H9 (cell line): Measurements from ENCODE around the gene EHD4. TPM values are rescaled to one million over a fixed set of nuclear protein-coding genes. Genes with fewer than 3 reads are reported as not detected.
A peak's percentile ranks its signal among the peaks of the same experiment; 100 is the strongest.

Experiments
- DNase-seq: peaks from one replicate; pipeline ENCODE4 v3.0.0-alpha.2; 2017
- H2AFZ ChIP-seq: one replicate; pipeline ENCODE4 v1.6.1; 2013; ENCODE audit warnings: mild to moderate bottlenecking, low read length, control low read depth, moderate library complexity
- H2AK5ac ChIP-seq: 2 replicates; pipeline ENCODE4 v1.6.1; 2013; ENCODE audit warnings: low read length, control low read depth, mixed read lengths; ENCODE audit not compliant: insufficient read length
- H2BK120ac ChIP-seq: one replicate; pipeline ENCODE4 v1.6.1; 2013; ENCODE audit warnings: low read depth, mild to moderate bottlenecking, low read length, control low read depth, inconsistent platforms; ENCODE audit not compliant: poor library complexity, severe bottlenecking
- H2BK12ac ChIP-seq: 2 replicates; pipeline ENCODE4 v1.6.1; 2013; ENCODE audit warnings: low read length, control low read depth, mixed read lengths, low read depth; ENCODE audit not compliant: insufficient read length
- H2BK15ac ChIP-seq: 2 replicates; pipeline ENCODE4 v1.6.1; 2013; ENCODE audit warnings: low read depth, low read length, control low read depth
- H2BK20ac ChIP-seq: one replicate; pipeline ENCODE4 v1.6.1; 2013; ENCODE audit warnings: low read depth, mild to moderate bottlenecking, low read length, control low read depth, inconsistent platforms; ENCODE audit not compliant: poor library complexity, severe bottlenecking
- H2BK5ac ChIP-seq: 2 replicates; pipeline ENCODE4 v1.6.1; 2013; ENCODE audit warnings: low read length, control low read depth, mixed read lengths; ENCODE audit not compliant: insufficient read length
- H3K14ac ChIP-seq: 2 replicates; pipeline ENCODE4 v1.6.1; 2013; ENCODE audit warnings: low read length, control low read depth; ENCODE audit not compliant: insufficient read depth
- H3K18ac ChIP-seq: 2 replicates; pipeline ENCODE4 v1.6.1; 2013; ENCODE audit warnings: low read depth, mild to moderate bottlenecking, mixed read lengths, low read length, control low read depth; ENCODE audit not compliant: insufficient read length
- H3K23ac ChIP-seq: 2 replicates; pipeline ENCODE4 v1.6.1; 2013; ENCODE audit warnings: low read length, control low read depth, mixed read lengths, low read depth; ENCODE audit not compliant: insufficient read length
- H3K23me2 ChIP-seq: 2 replicates; pipeline ENCODE4 v1.6.1; 2013; ENCODE audit warnings: low read depth, mild to moderate bottlenecking, mixed read lengths, low read length, control low read depth; ENCODE audit not compliant: insufficient read length, poor library complexity, severe bottlenecking
- H3K27ac ChIP-seq: 2 replicates; pipeline ENCODE4 v1.5.1; 2013; ENCODE audit warnings: low read length, control low read depth, mixed read lengths, low read depth; ENCODE audit not compliant: insufficient read length
- H3K27me3 ChIP-seq: 2 replicates; pipeline ENCODE4 v1.6.1; 2013; ENCODE audit warnings: low read length, control low read depth, inconsistent platforms; ENCODE audit not compliant: insufficient read depth
- H3K4ac ChIP-seq: 2 replicates; pipeline ENCODE4 v1.6.1; 2013; ENCODE audit warnings: low read depth, mild to moderate bottlenecking, control low read depth, inconsistent platforms, low read length, moderate library complexity
- H3K4me1 ChIP-seq: 2 replicates; pipeline ENCODE4 v1.6.1; 2013; ENCODE audit warnings: low read length, control low read depth, inconsistent platforms; ENCODE audit not compliant: insufficient read depth
- H3K4me2 ChIP-seq: 2 replicates; pipeline ENCODE4 v1.6.1; 2013; ENCODE audit warnings: low read length, control low read depth, mixed read lengths; ENCODE audit not compliant: insufficient read length, insufficient read depth
- H3K56ac ChIP-seq: 2 replicates; pipeline ENCODE4 v1.6.1; 2013; ENCODE audit warnings: low read depth, mild to moderate bottlenecking, mixed read lengths, low read length, control low read depth; ENCODE audit not compliant: insufficient read length
- H3K79me1 ChIP-seq: 2 replicates; pipeline ENCODE4 v1.6.1; 2013; ENCODE audit warnings: low read depth, mild to moderate bottlenecking, moderate library complexity, low read length, control low read depth, inconsistent platforms; ENCODE audit not compliant: insufficient read depth, poor library complexity, severe bottlenecking
- H3K79me2 ChIP-seq: 2 replicates; pipeline ENCODE4 v1.6.1; 2013; ENCODE audit warnings: low read length, control low read depth, inconsistent platforms; ENCODE audit not compliant: insufficient read depth
- H3K9ac ChIP-seq: 2 replicates; pipeline ENCODE4 v1.6.1; 2013; ENCODE audit warnings: low read length, control low read depth, mixed read lengths; ENCODE audit not compliant: insufficient read length; ENCODE audit errors: extremely low read depth
- H3K9me3 ChIP-seq: one replicate; pipeline ENCODE4 v1.6.1; 2013; ENCODE audit warnings: low read depth, low read length, inconsistent platforms; ENCODE audit not compliant: control insufficient read depth
- H3T11ph ChIP-seq: one replicate; pipeline ENCODE4 v1.6.1; 2013; ENCODE audit warnings: mild to moderate bottlenecking, low read length, control low read depth, inconsistent platforms
- H4K20me1 ChIP-seq: one replicate; pipeline ENCODE4 v1.6.1; 2013; ENCODE audit not compliant: control insufficient read depth, insufficient read length, insufficient read depth
- H4K5ac ChIP-seq: 2 replicates; pipeline ENCODE4 v1.6.1; 2013; ENCODE audit warnings: low read depth, mild to moderate bottlenecking, mixed read lengths, low read length, control low read depth; ENCODE audit not compliant: insufficient read length
- H4K8ac ChIP-seq: replicated peaks from 2 replicates; pipeline ENCODE4 v1.6.1; 2013; ENCODE audit warnings: low read length, control low read depth, mixed read lengths, low read depth; ENCODE audit not compliant: insufficient read length
- H4K91ac ChIP-seq: 2 replicates; pipeline ENCODE4 v1.6.1; 2013; ENCODE audit warnings: low read depth, mild to moderate bottlenecking, moderate library complexity, mixed read lengths, low read length, control low read depth; ENCODE audit not compliant: insufficient read length
- H3K27ac Mint-ChIP-seq, 3 experiments: 2 replicates in 2 of 3; 3 replicates in 1 of 3; pipeline ENCODE4 v1.8.0; 2020 to 2021; ENCODE audit warnings: mixed read lengths in 3 of 3, mild to moderate bottlenecking in 1 of 3, moderate library complexity in 1 of 3
- H3K27me3 Mint-ChIP-seq: 2 replicates; pipeline ENCODE4 v1.8.0; 2021; ENCODE audit warnings: low read depth, mild to moderate bottlenecking, moderate library complexity, mixed read lengths
- H3K36me3 Mint-ChIP-seq, 3 experiments: 2 replicates in 2 of 3; 3 replicates in 1 of 3; pipeline ENCODE4 v1.8.0; 2020 to 2021; ENCODE audit warnings: low read depth in 3 of 3, mixed read lengths in 3 of 3; ENCODE audit not compliant: insufficient read depth in 1 of 3
- H3K4me1 Mint-ChIP-seq, 2 experiments: 2 replicates each; pipeline ENCODE4 v1.8.0; 2020; ENCODE audit warnings: mixed read lengths in 2 of 2
- H3K4me3 Mint-ChIP-seq, 2 experiments: 2 replicates in 1 of 2; 3 replicates in 1 of 2; pipeline ENCODE4 v1.8.0; 2020 to 2021; ENCODE audit warnings: mild to moderate bottlenecking in 2 of 2, mixed read lengths in 2 of 2, moderate library complexity in 1 of 2
- H3K9me3 Mint-ChIP-seq, 2 experiments: 2 replicates in 1 of 2; 3 replicates in 1 of 2; pipeline ENCODE4 v1.8.0; 2020; ENCODE audit warnings: mild to moderate bottlenecking in 2 of 2, mixed read lengths in 2 of 2, moderate library complexity in 1 of 2
- CTCF ChIP-seq: fragments of 200-600 bp; sonication (generic); conservative IDR thresholded peaks from 3 replicates; pipeline ENCODE4 v1.8.0; 2021; ENCODE audit warnings: antibody characterized with exemption, mild to moderate bottlenecking
- WGBS: extraction: QIAGEN DNeasy Blood & Tissue Kit; methylation state at CpG from one replicate; pipeline ENCODE4 v1.1.7; 2013; ENCODE audit warnings: missing lambda C conversion rate, low lambda C conversion rate, mixed read lengths; ENCODE audit not compliant: insufficient read length; ENCODE audit errors: extremely low coverage; 5-methylcytosine and 5-hydroxymethylcytosine counted together
- total RNA-seq: library from RNA; stranded (reverse); gene quantifications from 2 replicates; pipeline ENCODE4 v1.2.1, GENCODE V29; 2021

Gene EHD4
- total RNA-seq, 1 experiment from 2014 or later, result 22.9 TPM

GRCh38 chr15:41919954-41920538 is 52.3 kb downstream of the EHD4 start:
- Histone ChIP-seq H3K14ac (no peak overlapping the region), H2AFZ (no peak overlapping the region), H2BK120ac (no peak overlapping the region), H3K23ac (no peak overlapping the region), H3K4me1 (no peaks in the 10 kb centered on the region), H4K8ac (no peak overlapping the region), H3K23me2 (no peaks in the 10 kb centered on the region), H3K9me3 (no peaks in the 10 kb centered on the region), H2BK15ac (no peak overlapping the region), H3T11ph (no peak overlapping the region), H4K5ac (no peak overlapping the region), H2BK12ac (no peak overlapping the region), H3K9ac (no peak overlapping the region), H2BK5ac (no peak overlapping the region), H2AK5ac (no peak overlapping the region), H3K4me2 (no peak overlapping the region), H3K27ac (no peak overlapping the region), H3K4ac (no peak overlapping the region), H4K20me1 (no peaks in the 10 kb centered on the region), H3K79me1 (no peaks in the 10 kb centered on the region), H3K27me3 (no peaks in the 10 kb centered on the region), H3K18ac (no peak overlapping the region), H3K56ac (no peak overlapping the region), H4K91ac (no peak overlapping the region), H2BK20ac (no peak overlapping the region), H3K79me2 (no peaks in the 10 kb centered on the region)
- no peak for DNase-seq
- Mint-ChIP-seq H3K27me3 (no peaks in the 10 kb centered on the region), H3K4me3 (no peak overlapping the region), H3K4me1 (0 out of 4 replicates have a peak, but pooled peaks cover 0 to 1% of the 10 kb centered on the region in 2 experiments), H3K36me3 (peaks cover 4 to 33% (median 20%) of the 10 kb centered on the region in 3 experiments; a peak in 6 of 7 replicates), H3K9me3 (no peaks in the 10 kb centered on the region), H3K27ac (peak overlapping the region in 1 of 3 experiments; percentile 5; a peak in 4 of 7 replicates)
- TF ChIP-seq CTCF, result no peak
- no CpG with 5 or more reads among the region's 3 CpGs for WGBS
